HUES48 (cell line): Measurements from ENCODE around the gene PPP1R13L.

Experiments used
- H3K27ac ChIP-seq: one replicate; pipeline ENCODE4 v1.7.0; 2013; ENCODE audit warnings: low read depth, low read length, inconsistent platforms
- H3K27me3 ChIP-seq: 2 replicates; pipeline ENCODE4 v1.6.1; 2013; ENCODE audit warnings: mild to moderate bottlenecking, low read length; ENCODE audit not compliant: control insufficient read depth, insufficient read depth
- H3K36me3 ChIP-seq: 2 replicates; pipeline ENCODE4 v1.6.1; 2013; ENCODE audit warnings: low read length; ENCODE audit not compliant: control insufficient read depth, insufficient read depth
- H3K4me1 ChIP-seq: 2 replicates; pipeline ENCODE4 v1.6.1; 2013; ENCODE audit warnings: mild to moderate bottlenecking, low read length; ENCODE audit not compliant: control insufficient read depth, insufficient read depth
- H3K4me3 ChIP-seq: 2 replicates; pipeline ENCODE4 v1.5.1; 2013; ENCODE audit warnings: mild to moderate bottlenecking, low read depth, low read length
- H3K9ac ChIP-seq: 2 replicates; pipeline ENCODE4 v1.6.1; 2013; ENCODE audit warnings: mild to moderate bottlenecking, low read depth, low read length, moderate library complexity
- H3K9me3 ChIP-seq: 2 replicates; pipeline ENCODE4 v1.6.1; 2013; ENCODE audit warnings: low read length; ENCODE audit not compliant: control insufficient read depth, insufficient read depth

PPP1R13L gene

GRCh38 chr19:45351401-45351952 lies 53.4 kb downstream of the PPP1R13L start:
- Histone ChIP-seq H3K36me3 (peaks cover 73% of the 10 kb centered on the region), H3K4me1 (peaks cover 4% of the 10 kb centered on the region; the same call in 1 of the 2 replicates), H3K27ac (no peak overlapping the region), H3K9me3 (no peaks in the 10 kb centered on the region), H3K27me3 (no peaks in the 10 kb centered on the region), H3K9ac (no peak overlapping the region), H3K4me3 (no peak overlapping the region)

GRCh38 chr19:45350477-45351058 lies 54.3 kb downstream of the PPP1R13L start:
- no peak overlapping the region for H3K27ac ChIP-seq

DNA sequence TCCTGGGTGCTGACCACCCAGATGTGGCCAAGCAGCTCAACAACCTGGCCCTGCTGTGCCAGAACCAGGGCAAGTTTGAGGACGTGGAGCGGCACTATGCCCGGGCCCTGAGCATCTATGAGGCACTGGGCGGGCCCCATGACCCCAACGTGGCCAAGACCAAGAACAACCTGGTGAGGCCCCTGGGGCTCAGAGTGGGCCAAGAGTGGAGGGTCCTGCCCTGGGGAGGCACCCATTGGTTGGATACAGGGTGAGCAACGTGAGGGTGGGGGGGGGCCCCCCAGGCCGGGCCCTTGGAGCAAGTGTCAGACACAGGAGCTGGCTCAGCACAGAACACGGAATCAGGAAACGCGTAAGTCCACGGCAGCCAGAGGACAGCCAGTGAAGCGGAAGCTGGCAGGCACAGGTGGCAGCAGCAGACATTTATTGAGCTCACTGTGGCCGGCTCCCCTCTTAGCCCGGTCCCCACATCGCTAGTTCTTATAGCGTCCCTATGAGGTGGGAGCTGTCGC lies 55.4 kb downstream of the PPP1R13L start:
- H3K27ac ChIP-seq, result no peak overlapping the region
- H3K9ac ChIP-seq, result no peak overlapping the region
- no peaks in the 10 kb centered on the region for H3K27me3 ChIP-seq
- no peaks in the 10 kb centered on the region for H3K9me3 ChIP-seq
- H3K4me1 ChIP-seq, result peaks cover 4% of the 10 kb centered on the region; the same call in 1 of the 2 replicates
- H3K4me3 ChIP-seq, result no peak overlapping the region
- peaks cover 55% of the 10 kb centered on the region for H3K36me3 ChIP-seq

More at GRCh38 chr19:45350477-45351058, 54.3 kb downstream of the PPP1R13L start:
- H3K4me1 ChIP-seq, result peaks cover 4% of the 10 kb centered on the region; the same call in 1 of the 2 replicates
- no peaks in the 10 kb centered on the region for H3K27me3 ChIP-seq
- H3K4me3 ChIP-seq, result no peak overlapping the region
- no peak overlapping the region for H3K9ac ChIP-seq
- H3K36me3 ChIP-seq, result peaks cover 64% of the 10 kb centered on the region
- no peaks in the 10 kb centered on the region for H3K9me3 ChIP-seq

DNA sequence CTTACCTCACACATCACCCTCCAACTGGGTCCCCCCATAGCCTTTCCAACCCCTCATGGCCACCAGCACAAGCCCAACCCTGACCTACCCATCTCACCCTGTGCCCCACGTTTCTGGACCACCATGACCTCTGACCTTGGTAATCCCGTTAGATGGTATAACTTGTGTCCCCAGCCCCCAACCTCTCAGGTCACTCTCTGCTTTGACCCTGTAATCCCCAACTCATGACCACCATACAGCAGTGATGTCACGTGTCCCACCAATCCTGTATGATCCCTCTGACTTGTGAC lies 55.8 kb downstream of the PPP1R13L start:
- Histone ChIP-seq H3K4me3 (no peak overlapping the region), H3K9me3 (no peaks in the 10 kb centered on the region), H3K36me3 (peaks cover 51% of the 10 kb centered on the region), H3K27me3 (no peaks in the 10 kb centered on the region), H3K9ac (no peak overlapping the region), H3K27ac (no peak overlapping the region), H3K4me1 (peaks cover 4% of the 10 kb centered on the region; the same call in 1 of the 2 replicates)

DNA sequence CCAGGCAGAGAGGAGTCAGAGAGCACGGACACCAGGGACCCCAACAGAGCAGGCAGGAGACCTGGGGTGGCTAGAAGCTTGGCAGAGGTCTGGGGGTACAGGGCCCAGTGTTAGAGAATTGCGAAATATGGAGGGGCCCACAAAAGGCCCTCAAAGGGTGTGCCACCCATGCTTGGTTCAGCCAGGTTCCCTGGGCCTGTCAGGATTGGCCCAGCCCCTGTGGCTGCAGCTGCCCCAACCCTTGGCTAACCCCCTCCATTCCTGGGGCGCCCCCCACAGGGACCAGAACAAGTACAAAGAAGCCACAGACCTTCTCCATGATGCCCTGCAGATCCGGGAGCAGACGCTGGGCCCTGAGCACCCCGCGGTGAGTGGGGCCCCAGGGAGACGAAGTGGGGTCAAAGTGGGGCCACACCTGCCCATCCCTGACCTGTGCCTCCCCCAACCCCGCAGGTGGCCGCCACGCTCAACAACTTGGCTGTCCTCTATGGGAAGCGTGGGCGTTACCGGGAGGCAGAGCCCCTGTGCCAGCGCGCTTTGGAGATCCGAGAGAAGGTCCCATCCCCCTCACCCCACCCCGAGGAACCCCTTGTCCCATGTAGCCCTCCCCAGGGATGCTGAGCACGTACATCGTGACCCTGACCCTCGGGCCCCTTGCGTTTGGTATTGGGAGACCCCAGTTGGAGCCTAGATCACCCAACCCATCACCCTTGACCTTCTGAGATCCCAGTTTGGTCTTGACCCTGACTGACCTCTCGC lies 56.3 kb downstream of the PPP1R13L start:
- Histone ChIP-seq H3K9me3 (no peaks in the 10 kb centered on the region), H3K4me1 (peaks cover 4% of the 10 kb centered on the region; the same call in 1 of the 2 replicates), H3K9ac (no peak overlapping the region), H3K4me3 (no peak overlapping the region), H3K36me3 (peaks cover 46% of the 10 kb centered on the region), H3K27ac (no peak overlapping the region), H3K27me3 (no peaks in the 10 kb centered on the region)

DNA sequence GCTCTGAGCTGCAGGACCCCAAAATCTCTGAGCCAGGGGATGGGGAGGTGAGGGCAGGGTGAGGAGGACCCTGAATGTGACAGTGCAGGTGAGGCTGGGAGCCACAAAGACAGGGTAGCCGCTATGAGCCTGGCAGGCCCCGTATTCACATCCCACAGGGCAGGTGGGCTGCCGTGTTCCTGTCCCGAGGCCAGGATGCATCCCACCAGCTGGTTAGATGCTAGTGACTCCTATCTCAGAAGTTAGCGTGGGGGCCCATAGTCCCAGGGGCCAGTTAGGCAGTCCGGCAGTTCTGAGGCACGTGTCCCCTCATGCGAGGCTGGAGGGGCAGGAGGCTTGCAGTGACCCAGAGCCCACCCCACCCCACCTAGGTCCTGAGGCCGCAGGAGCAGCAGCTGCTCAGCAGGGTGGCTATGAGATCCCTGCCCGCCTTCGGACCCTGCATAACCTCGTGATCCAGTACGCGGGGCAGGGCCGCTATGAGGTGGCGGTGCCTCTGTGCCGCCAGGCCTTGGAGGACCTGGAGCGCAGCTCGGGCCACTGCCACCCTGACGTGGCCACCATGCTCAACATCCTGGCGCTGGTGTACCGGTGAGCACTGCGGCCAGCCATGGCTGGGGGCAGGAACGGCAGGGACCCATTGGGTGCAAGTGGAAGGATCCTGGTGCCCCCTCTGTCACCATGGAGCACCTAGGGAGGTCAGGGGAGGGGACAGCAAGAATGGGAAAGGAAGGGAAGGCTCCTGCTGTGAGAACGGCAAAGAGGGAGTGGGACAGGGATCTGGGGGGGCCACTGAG lies 57.1 kb downstream of the PPP1R13L start:
- Histone ChIP-seq H3K27ac (no peak overlapping the region), H3K9ac (no peak overlapping the region), H3K27me3 (no peaks in the 10 kb centered on the region), H3K9me3 (no peaks in the 10 kb centered on the region), H3K4me1 (peaks cover 4% of the 10 kb centered on the region; the same call in 1 of the 2 replicates), H3K36me3 (peaks cover 38% of the 10 kb centered on the region), H3K4me3 (no peak overlapping the region)

GRCh38 chr19:45346449-45346848 lies 58.4 kb downstream of the PPP1R13L start:
- Histone ChIP-seq H3K27ac (no peak overlapping the region), H3K4me1 (peaks cover 4% of the 10 kb centered on the region; the same call in 1 of the 2 replicates), H3K36me3 (peaks cover 25% of the 10 kb centered on the region), H3K9ac (no peak overlapping the region), H3K9me3 (no peaks in the 10 kb centered on the region), H3K4me3 (no peak overlapping the region), H3K27me3 (peaks cover 9% of the 10 kb centered on the region)

- Histone ChIP-seq H3K4me1 (peaks cover 4% of the 10 kb centered on the region; the same call in 1 of the 2 replicates), H3K4me3 (no peak overlapping the region), H3K9me3 (no peaks in the 10 kb centered on the region), H3K27me3 (peaks cover 16% of the 10 kb centered on the region), H3K9ac (no peak overlapping the region), H3K27ac (no peak overlapping the region), H3K36me3 (peaks cover 15% of the 10 kb centered on the region)
Measured at GRCh38 chr19:45345506-45345860, 59.4 kb downstream of the PPP1R13L start.

DNA sequence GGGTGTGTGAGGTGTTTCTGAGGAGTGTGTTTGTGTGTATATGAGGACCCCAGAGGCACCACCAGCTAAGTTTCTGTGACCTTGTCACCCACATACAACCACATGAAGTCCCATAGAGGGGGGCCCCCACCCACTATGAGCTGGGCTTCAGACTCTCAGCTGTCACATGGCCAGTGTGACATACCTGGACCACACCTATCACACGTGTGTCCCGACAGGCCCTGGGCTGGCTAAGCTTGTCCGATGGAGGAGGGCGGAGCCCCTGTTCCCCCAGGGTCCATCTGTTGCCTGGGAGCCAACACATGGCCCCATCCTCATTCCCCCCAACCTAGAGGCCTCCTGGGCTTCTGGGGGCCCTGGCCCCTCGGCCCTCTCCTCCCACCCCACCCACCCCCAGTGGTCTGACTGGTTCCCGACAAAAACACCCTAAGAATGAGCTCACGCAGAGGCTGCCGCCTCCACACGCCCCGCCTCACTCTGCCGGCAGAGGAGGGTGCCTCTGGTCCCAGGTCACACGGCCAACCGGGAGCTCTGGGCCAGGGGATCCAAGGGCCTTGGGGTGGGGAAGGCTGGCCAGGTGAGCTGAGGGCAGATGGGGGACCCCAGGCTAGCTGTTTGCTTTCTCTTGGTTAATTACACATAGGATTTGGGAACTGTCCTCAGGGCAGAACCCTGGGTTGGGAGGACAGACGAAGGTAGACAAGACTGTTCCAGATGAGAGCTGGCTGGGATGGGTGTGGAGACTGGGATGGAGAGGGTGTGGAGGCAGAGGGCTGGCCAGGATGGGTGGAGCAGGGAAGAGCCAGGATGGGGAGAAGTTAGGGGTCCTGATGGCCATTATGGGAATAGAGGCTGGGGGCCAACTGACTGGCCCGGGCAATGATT lies 60.0 kb downstream of the PPP1R13L start:
- Histone ChIP-seq H3K4me1 (peaks cover 4% of the 10 kb centered on the region; the same call in 1 of the 2 replicates), H3K27me3 (peaks cover 16% of the 10 kb centered on the region), H3K4me3 (no peak overlapping the region), H3K9me3 (no peaks in the 10 kb centered on the region), H3K27ac (no peak overlapping the region), H3K9ac (no peak overlapping the region), H3K36me3 (peaks cover 9% of the 10 kb centered on the region)

DNA sequence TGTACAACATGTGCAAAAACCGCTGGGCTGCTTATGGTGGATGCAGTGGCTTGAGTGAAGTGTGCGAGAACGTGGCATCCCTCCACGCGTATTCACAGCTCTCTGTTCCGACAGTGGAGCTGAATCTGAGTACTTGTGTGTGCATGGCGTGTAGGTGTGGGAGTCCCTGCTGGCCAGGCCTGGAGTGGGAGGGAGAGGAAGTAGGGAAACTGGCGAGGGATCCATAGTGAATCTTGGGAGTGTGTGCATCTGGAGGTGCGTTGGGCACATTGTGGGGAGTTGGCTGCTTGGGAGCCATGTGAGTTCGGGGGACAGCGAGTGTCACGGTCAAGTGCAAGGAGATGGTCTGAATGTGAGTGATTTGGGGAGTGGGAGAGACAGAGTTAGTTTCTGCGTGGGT lies 62.0 kb downstream of the PPP1R13L start:
- H3K4me3 ChIP-seq, result no peak overlapping the region
- peaks cover 23% of the 10 kb centered on the region for H3K27me3 ChIP-seq
- no peaks in the 10 kb centered on the region for H3K36me3 ChIP-seq
- no peak overlapping the region for H3K9ac ChIP-seq
- no peaks in the 10 kb centered on the region for H3K9me3 ChIP-seq
- no peak overlapping the region for H3K27ac ChIP-seq
- no peaks in the 10 kb centered on the region for H3K4me1 ChIP-seq
